Hepatocyte (in vitro differentiated cells): ENCODE measurements around the gene LITAF. TPM values are rescaled to one million over a fixed set of nuclear protein-coding genes. Genes with fewer than 3 reads are reported as not detected.

ENCODE experiments used
- DNase-seq: peaks from one replicate; pipeline ENCODE4 v3.0.0-alpha.2; 2016; ENCODE audit warnings: low spot score
- H2AFZ ChIP-seq: fragments of 200-600 bp; sonication (generic); 2 replicates; pipeline ENCODE4 v1.6.0; 2016; ENCODE audit warnings: antibody characterized with exemption, mild to moderate bottlenecking
- H3K27ac ChIP-seq: fragments of 200-600 bp; sonication (generic); 2 replicates; pipeline ENCODE4 v1.5.1; 2016; ENCODE audit warnings: mild to moderate bottlenecking
- H3K27me3 ChIP-seq: fragments of 200-600 bp; sonication (generic); 2 replicates; pipeline ENCODE4 v1.6.1; 2016
- H3K36me3 ChIP-seq: fragments of 200-600 bp; sonication (generic); replicated peaks from 2 replicates; pipeline ENCODE4 v1.5.1; 2016; ENCODE audit warnings: low read depth; ENCODE audit not compliant: insufficient read depth
- H3K4me1 ChIP-seq: fragments of 200-600 bp; sonication (generic); 2 replicates; pipeline ENCODE4 v1.5.1; 2016; ENCODE audit warnings: mild to moderate bottlenecking, moderate library complexity; ENCODE audit not compliant: insufficient read depth
- H3K4me2 ChIP-seq: fragments of 200-600 bp; sonication (generic); 2 replicates; pipeline ENCODE4 v1.6.0; 2016
- H3K4me3 ChIP-seq: fragments of 200-600 bp; sonication (generic); 2 replicates; pipeline ENCODE4 v1.5.1; 2016; ENCODE audit warnings: mild to moderate bottlenecking
- H3K79me2 ChIP-seq: fragments of 200-600 bp; sonication (generic); 2 replicates; pipeline ENCODE4 v1.6.0; 2017; ENCODE audit warnings: mild to moderate bottlenecking
- H3K9me2 ChIP-seq: fragments of 200-600 bp; sonication (generic); replicated peaks from 2 replicates; pipeline ENCODE4 v1.6.0; 2017; ENCODE audit warnings: mild to moderate bottlenecking; ENCODE audit not compliant: insufficient read depth
- H3K9me3 ChIP-seq: fragments of 200-600 bp; sonication (generic); 2 replicates; pipeline ENCODE4 v1.5.1; 2016; ENCODE audit warnings: low read depth, mild to moderate bottlenecking
- H4K20me1 ChIP-seq: fragments of 200-600 bp; sonication (generic); 2 replicates; pipeline ENCODE4 v1.6.0; 2016; ENCODE audit warnings: mild to moderate bottlenecking; ENCODE audit not compliant: insufficient read depth, poor library complexity, severe bottlenecking
- CTCF ChIP-seq: fragments of 200-600 bp; sonication (generic); IDR thresholded peaks from 2 replicates; pipeline ENCODE4 v1.5.1; 2016; ENCODE audit warnings: antibody characterized with exemption, mild to moderate bottlenecking; ENCODE audit not compliant: poor library complexity
- EZH2 ChIP-seq: fragments of 200-600 bp; sonication (generic); IDR thresholded peaks from 2 replicates; pipeline ENCODE4 v1.6.1; 2016; ENCODE audit warnings: antibody characterized with exemption, mild to moderate bottlenecking, borderline replicate concordance
- EZH2phosphoT487 ChIP-seq: fragments of 200-600 bp; sonication (generic); IDR thresholded peaks from one replicate; pipeline ENCODE4 v1.6.1; 2018; ENCODE audit warnings: antibody characterized with exemption, mild to moderate bottlenecking, low read depth, moderate library complexity; ENCODE audit not compliant: unreplicated experiment, severe bottlenecking
- WGBS: methylation state at CpG from one replicate; pipeline ENCODE4 v1.1.6; 2016; ENCODE audit warnings: low lambda C conversion rate; ENCODE audit errors: missing lambda C conversion rate; 5-methylcytosine and 5-hydroxymethylcytosine counted together
- polyA plus RNA-seq: library from polyadenylated mRNA; unstranded; fragments of >200 nt; fragmentation: Nextera tagmentation; extraction: Ambion mirVana; gene quantifications from 2 replicates; pipeline ENCODE4 v1.2.1, GENCODE V29; 2016
- total RNA-seq: library from RNA; depleted of rRNA; stranded (reverse); fragments of >200 nt; gene quantifications from 2 replicates; pipeline ENCODE4 v1.2.3, GENCODE V29; 2014

The LITAF gene
- total and polyA plus RNA-seq, 2 experiments from 2014 or later: 65.6 to 134 TPM

DNA sequence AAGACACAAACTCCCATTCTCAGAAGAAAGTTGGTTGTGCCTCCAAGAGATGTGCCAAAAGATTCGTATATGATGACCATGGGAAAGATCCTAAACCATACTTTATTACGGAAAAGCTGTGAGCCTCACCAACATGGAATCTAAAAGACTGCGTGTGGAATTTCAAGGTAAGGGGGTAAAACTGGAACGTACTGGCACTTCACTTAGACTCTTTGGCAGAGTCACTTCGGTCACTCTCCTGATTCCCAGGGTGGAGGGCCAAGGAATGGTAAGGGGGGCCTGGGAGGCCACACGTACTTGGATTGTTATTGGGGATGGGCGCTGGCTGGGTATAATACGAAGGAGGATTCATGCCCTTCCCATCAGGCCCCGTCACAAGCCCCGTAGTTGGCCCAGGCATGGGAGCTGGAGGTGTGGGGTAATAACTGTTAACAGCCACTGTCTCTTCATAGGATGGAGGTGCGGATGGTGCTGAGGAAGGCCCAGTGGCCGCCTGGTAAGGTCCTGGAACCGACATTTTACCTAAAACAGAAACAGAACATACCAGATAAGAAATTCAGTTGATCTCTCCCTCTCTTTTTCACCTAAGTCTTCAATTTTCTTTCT lies 30.4 kb downstream of the LITAF start:
- Histone ChIP-seq H3K4me3 (no peak overlapping the region), H3K27ac (no peak overlapping the region), H3K36me3 (peaks cover 8% of the 10 kb centered on the region), H4K20me1 (no peaks in the 10 kb centered on the region), H3K27me3 (no peaks in the 10 kb centered on the region), H3K9me3 (peaks cover 9% of the 10 kb centered on the region), H3K4me2 (no peak overlapping the region), H3K4me1 (peaks cover 14% of the 10 kb centered on the region), H3K79me2 (peaks cover 60% of the 10 kb centered on the region), H3K9me2 (no peaks in the 10 kb centered on the region), H2AFZ (no peak overlapping the region)
- WGBS: 98% methylated on average over 13 of the region's 13 CpGs
- TF ChIP-seq CTCF (no peak), EZH2 (no peak), EZH2phosphoT487 (no peak)
- DNase-seq: no peak

DNA sequence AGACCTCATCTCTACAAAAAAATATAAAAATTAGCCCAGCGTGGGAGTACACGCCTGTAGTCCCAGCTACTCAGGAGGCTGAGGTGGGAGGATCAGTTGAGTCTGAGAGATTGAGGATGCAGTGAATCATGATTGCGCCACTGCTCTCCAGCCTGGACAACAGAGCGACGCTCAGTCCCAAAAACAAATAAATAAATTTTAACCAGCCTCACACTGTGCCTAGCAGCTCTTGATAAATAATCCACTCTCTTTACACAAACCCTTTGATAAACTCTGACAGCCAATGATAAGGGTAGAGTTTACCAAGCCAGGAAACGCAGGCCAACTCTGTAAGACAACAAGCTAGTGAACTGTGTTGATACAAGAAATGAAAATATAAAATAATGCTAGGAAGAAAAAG lies 32.7 kb downstream of the LITAF start:
- Histone ChIP-seq H4K20me1 (no peaks in the 10 kb centered on the region), H3K4me1 (no peaks in the 10 kb centered on the region), H3K27ac (no peak overlapping the region), H3K4me2 (no peak overlapping the region), H3K79me2 (peaks cover 41% of the 10 kb centered on the region), H3K4me3 (no peak overlapping the region), H3K9me2 (no peaks in the 10 kb centered on the region), H3K9me3 (peaks cover 9% of the 10 kb centered on the region), H3K27me3 (no peaks in the 10 kb centered on the region), H2AFZ (no peak overlapping the region), H3K36me3 (peaks cover 8% of the 10 kb centered on the region)
- WGBS: 83% methylated on average over 6 of the region's 6 CpGs
- DNase-seq: no peak
- TF ChIP-seq EZH2phosphoT487: no peak

GRCh38 chr16:11553371-11553770 lies 33.3 kb downstream of the LITAF start:
- peaks cover 8% of the 10 kb centered on the region for H3K36me3 ChIP-seq
- no peak overlapping the region for H3K27ac ChIP-seq
- no peak overlapping the region for H2AFZ ChIP-seq
- no peak overlapping the region for H3K4me3 ChIP-seq
- H3K9me2 ChIP-seq: no peaks in the 10 kb centered on the region
- no peaks in the 10 kb centered on the region for H4K20me1 ChIP-seq
- no peak overlapping the region for H3K4me2 ChIP-seq
- 95% methylated on average over 11 of the region's 11 CpGs for WGBS
- no peaks in the 10 kb centered on the region for H3K27me3 ChIP-seq
- H3K9me3 ChIP-seq: peaks cover 9% of the 10 kb centered on the region
- peaks cover 35% of the 10 kb centered on the region for H3K79me2 ChIP-seq
- no peaks in the 10 kb centered on the region for H3K4me1 ChIP-seq
- TF ChIP-seq CTCF (no peak), EZH2phosphoT487 (no peak), EZH2 (no peak)
- DNase-seq: no peak

DNA sequence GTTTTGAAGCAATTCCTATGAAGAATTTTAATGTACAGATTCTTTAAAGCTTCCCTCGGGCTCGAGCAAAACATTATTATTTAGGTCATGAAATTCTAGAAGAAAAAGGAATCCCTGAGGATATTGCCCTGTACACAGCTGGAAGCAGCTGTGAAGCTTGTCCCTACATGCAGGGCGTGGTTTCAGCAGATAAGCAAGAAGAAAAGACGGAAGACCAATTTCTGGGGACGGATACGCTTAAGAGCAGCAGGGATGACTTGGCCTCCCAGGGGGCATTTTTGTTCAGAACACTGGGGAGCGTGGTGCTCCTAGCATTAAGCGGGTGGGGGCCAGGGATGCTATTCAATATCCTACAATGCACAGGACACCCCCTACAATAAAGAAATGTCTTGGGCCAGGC lies 34.3 kb downstream of the LITAF start:
- no peak for DNase-seq
- Histone ChIP-seq H2AFZ (no peak overlapping the region), H4K20me1 (no peaks in the 10 kb centered on the region), H3K9me3 (peaks cover 9% of the 10 kb centered on the region), H3K4me3 (no peak overlapping the region), H3K27me3 (no peaks in the 10 kb centered on the region), H3K9me2 (no peaks in the 10 kb centered on the region), H3K4me1 (no peaks in the 10 kb centered on the region), H3K36me3 (peaks cover 8% of the 10 kb centered on the region), H3K4me2 (no peak overlapping the region), H3K79me2 (peaks cover 25% of the 10 kb centered on the region), H3K27ac (no peak overlapping the region)
- no peak for TF ChIP-seq EZH2phosphoT487
- TF ChIP-seq CTCF: no peak
- no peak for TF ChIP-seq EZH2
- 84% methylated on average over 8 of the region's 8 CpGs for WGBS
